Testis (tissue), 3 donors: ENCODE measurements around the gene SLC35E1. TPM values are rescaled to one million over a fixed set of nuclear protein-coding genes. Genes with fewer than 3 reads are reported as not detected.
"Not testable (repeated sequence)": the region's sequence is repeated elsewhere in the genome, so short reads cannot be mapped to it uniquely, and the experiment has no call there.

Experiments used
- DNase-seq: peaks from one replicate; pipeline ENCODE4 v3.0.0-alpha.2; 2019
- H3K27ac ChIP-seq, 2 donors: fragments of 200-600 bp; sonication (generic); one replicate each; pipeline ENCODE4 v1.5.1; 2019
- H3K27me3 ChIP-seq: fragments of 200-600 bp; sonication (generic); one replicate; pipeline ENCODE4 v1.5.1; 2019
- H3K36me3 ChIP-seq: fragments of 200-600 bp; sonication (generic); one replicate; pipeline ENCODE4 v1.5.1; 2017; ENCODE audit warnings: low read depth; ENCODE audit errors: missing control alignments
- H3K4me1 ChIP-seq: fragments of 200-600 bp; sonication (generic); one replicate; pipeline ENCODE4 v1.5.1; 2019
- H3K4me3 ChIP-seq, 2 donors: fragments of 200-600 bp; sonication (generic); one replicate each; pipeline ENCODE4 v1.5.1; 2017 to 2019
- H3K9me3 ChIP-seq: fragments of 200-600 bp; sonication (generic); one replicate; pipeline ENCODE4 v1.5.1; 2017
- CTCF ChIP-seq, 3 experiments: fragments of 450-650 bp in 2 of 3; fragments of 200-600 bp in 1 of 3; sonication (generic) in 1 of 3; IDR thresholded peaks; one replicate each; pipeline ENCODE4 v1.5.1; 2016 to 2019; ENCODE audit warnings: antibody characterized with exemption in 3 of 3, mild to moderate bottlenecking in 2 of 3, moderate library complexity in 1 of 3
- POLR2A ChIP-seq: fragments of 450-650 bp; IDR thresholded peaks from one replicate; pipeline ENCODE4 v1.6.1; 2017; ENCODE audit warnings: antibody characterized with exemption, mild to moderate bottlenecking, moderate library complexity
- WGBS, 2 donors: methylation state at CpG; one replicate each; pipeline ENCODE4 v1.1.5; 2018; 5-methylcytosine and 5-hydroxymethylcytosine counted together
- intact Hi-C: fragments of 100-400 bp; cut with DNase I; formaldehyde crosslinking; loops from one replicate; pipeline ENCODE4 v1.15.1; 2023; ENCODE audit warnings: low total_unique reads
- polyA plus RNA-seq: library from polyadenylated mRNA; stranded (reverse); fragments of 350-450 nt; fragmentation: Illumina TruSeq; extraction: RNeasy Lipid Tissue Mini Kit (QIAGEN cat#74804); gene quantifications from one replicate; pipeline ENCODE4 v1.2.3, GENCODE V29; 2014; ENCODE audit warnings: low read depth, low replicate concordance; ENCODE audit not compliant: insufficient read depth
- total RNA-seq, 2 donors: library from RNA; depleted of rRNA; stranded (reverse); fragments of >200 nt; gene quantifications; one replicate each; pipeline ENCODE4 v1.2.3, GENCODE V29; 2016

SLC35E1 gene
- total and polyA plus RNA-seq, 3 donors from 2014 or later: 20.3 to 56.3 (median 54.0) TPM

- H3K9me3 ChIP-seq: no peaks in the 10 kb centered on the region
- no peak for DNase-seq
- H3K4me3 ChIP-seq: no peak overlapping the region
- no peak for TF ChIP-seq CTCF (IDR thresholded peaks at IDR 0.05)
- no peaks in the 10 kb centered on the region for H3K36me3 ChIP-seq
- H3K27me3 ChIP-seq: no peaks in the 10 kb centered on the region
- WGBS, 2 donors: 88% methylated on average over 11 of the region's 11 CpGs
- intact Hi-C loops: no loop called here
- H3K27ac ChIP-seq: no peak overlapping the region
- H3K4me1 ChIP-seq: peaks cover 20% of the 10 kb centered on the region
These were observed 27.6 kb downstream of the SLC35E1 start for GRCh38 chr19:16544473-16545231.

DNA sequence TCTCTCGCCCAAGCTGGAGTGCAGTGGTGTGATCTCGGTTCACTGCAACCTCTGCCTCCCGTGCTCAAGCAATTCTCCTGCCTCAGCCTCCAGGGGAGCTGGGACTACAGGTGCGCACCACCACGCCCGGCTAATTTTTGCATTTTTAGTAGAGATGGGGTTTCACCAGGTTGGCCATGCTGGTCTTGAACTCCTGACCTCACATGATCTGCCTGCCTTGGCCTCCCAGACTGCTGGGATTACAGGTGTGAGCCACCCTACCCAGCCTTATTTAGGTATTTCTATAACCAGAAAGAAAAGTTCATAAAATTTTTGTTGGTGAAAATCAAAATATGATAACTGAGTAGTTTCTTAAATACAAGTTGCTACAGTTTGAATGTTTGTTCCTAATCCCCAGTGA is 28.5 kb downstream of the SLC35E1 start:
- H3K27me3 ChIP-seq, H3K36me3 ChIP-seq, DNase-seq, H3K4me3 ChIP-seq, H3K9me3 ChIP-seq, intact Hi-C loops, H3K27ac ChIP-seq: not testable (repeated sequence)
- peaks cover 20% of the 10 kb centered on the region for H3K4me1 ChIP-seq
- 68 to 69% methylated on average over 6 of the region's 6 CpGs for WGBS, 2 donors

- intact Hi-C loops: no loop called here
- TF ChIP-seq CTCF (IDR thresholded peaks at IDR 0.05) (no peak), POLR2A (no peak)
- Histone ChIP-seq H3K27ac (peak overlapping the region; percentile 71 to 79), H3K36me3 (no peaks in the 10 kb centered on the region), H3K27me3 (no peaks in the 10 kb centered on the region), H3K4me1 (peaks cover 20% of the 10 kb centered on the region), H3K4me3 (peak overlapping the region; percentile 70 to 87), H3K9me3 (no peaks in the 10 kb centered on the region)
- no peak for DNase-seq
- 2% methylated on average over 15 of the region's 15 CpGs for WGBS, 2 donors
These were observed 29.2 kb downstream of the SLC35E1 start for GRCh38 chr19:16542910-16543472.

GRCh38 chr19:16542045-16542909 is 29.9 kb downstream of the SLC35E1 start, which contains the start of gene CHERP:
Gene CHERP (minus strand): TSS chr19:16542437. CDS start chr19:16542378, 59 bp downstream.
- Histone ChIP-seq H3K4me1 (peaks cover 20% of the 10 kb centered on the region), H3K36me3 (no peaks in the 10 kb centered on the region), H3K9me3 (no peaks in the 10 kb centered on the region), H3K27me3 (no peaks in the 10 kb centered on the region), H3K27ac (peak within 1 kb of the TSS; percentile 71 to 79), H3K4me3 (peak within 1 kb of the TSS; percentile 70 to 87)
- TF ChIP-seq CTCF (IDR thresholded peaks at IDR 0.05) (no peak), POLR2A (no peak)
- intact Hi-C loops: no loop called here
- DNase-seq: peak; percentile 95
- WGBS, 2 donors: 1 to 2% methylated on average over 13 to 102 of the region's 108 CpGs

DNA sequence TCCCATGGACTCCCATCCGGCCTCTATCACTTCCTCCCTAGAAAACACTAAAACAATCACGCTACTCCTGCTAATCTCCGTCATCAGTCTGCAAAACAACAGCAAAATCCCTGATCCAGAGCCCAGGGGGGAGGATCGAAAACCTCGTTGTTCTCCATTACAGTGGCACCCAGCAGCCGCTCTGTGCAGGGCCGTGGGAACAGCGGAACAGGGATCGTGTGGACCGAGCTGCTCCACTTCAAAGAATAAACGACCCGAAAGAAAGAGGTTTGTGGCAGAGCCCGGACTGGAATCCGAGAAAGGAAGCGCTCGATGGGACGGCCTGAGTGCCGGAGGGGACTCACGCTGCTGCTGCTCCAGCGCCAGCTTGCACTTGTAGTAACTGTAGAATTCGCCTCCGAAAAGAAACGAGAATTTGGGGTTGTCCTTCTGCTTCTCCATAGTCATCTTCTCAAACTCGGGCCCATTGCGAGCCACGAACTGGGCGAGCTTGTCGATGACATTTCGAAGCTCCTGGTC is 30.6 kb downstream of the SLC35E1 start:
- Histone ChIP-seq H3K4me1 (peaks cover 20% of the 10 kb centered on the region), H3K9me3 (no peaks in the 10 kb centered on the region), H3K27ac (peak overlapping the region; percentile 71 to 79), H3K36me3 (no peaks in the 10 kb centered on the region), H3K27me3 (no peaks in the 10 kb centered on the region), H3K4me3 (peak overlapping the region; percentile 70 to 87)
- intact Hi-C loops: no loop called here
- no peak for DNase-seq
- TF ChIP-seq CTCF (IDR thresholded peaks at IDR 0.05): no peak
- TF ChIP-seq POLR2A: no peak
- 0 to 1% methylated on average over 18 to 29 of the region's 29 CpGs for WGBS, 2 donors
